HG03103 (cell line): Measurements from ENCODE around the gene TOMM22.

ENCODE experiments used
- ATAC-seq: cut with Tn5 transposase; IDR thresholded peaks from one replicate; pipeline ENCODE4 v1.9.1; 2021; ENCODE audit warnings: low read depth; ENCODE audit not compliant: unreplicated experiment

The TOMM22 gene

GRCh38 chr22:38731703-38732161 is 50.0 kb downstream of the TOMM22 start:
- no peak for ATAC-seq

GRCh38 chr22:38732251-38732815 is 50.6 kb downstream of the TOMM22 start:
- ATAC-seq: no peak

DNA sequence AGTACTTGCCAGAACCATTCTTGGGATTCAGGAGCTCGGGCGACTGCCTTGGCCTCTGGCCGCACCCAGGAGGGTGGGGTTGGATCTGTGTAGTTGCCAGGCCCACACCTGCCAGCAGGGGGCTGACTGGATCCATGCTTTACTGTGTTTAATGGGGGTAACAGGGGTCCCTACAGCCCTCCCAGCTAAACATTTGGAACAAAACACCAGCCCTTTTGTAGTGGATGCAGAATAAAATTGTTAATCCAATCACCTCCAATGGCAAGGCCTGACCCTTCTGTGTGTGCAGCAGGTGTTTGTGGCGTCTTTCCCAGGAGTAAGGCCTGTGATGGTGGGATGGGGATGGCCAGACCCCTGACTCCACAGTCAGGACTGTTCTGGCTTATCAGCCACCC is 51.6 kb downstream of the TOMM22 start:
- ATAC-seq: no peak

DNA sequence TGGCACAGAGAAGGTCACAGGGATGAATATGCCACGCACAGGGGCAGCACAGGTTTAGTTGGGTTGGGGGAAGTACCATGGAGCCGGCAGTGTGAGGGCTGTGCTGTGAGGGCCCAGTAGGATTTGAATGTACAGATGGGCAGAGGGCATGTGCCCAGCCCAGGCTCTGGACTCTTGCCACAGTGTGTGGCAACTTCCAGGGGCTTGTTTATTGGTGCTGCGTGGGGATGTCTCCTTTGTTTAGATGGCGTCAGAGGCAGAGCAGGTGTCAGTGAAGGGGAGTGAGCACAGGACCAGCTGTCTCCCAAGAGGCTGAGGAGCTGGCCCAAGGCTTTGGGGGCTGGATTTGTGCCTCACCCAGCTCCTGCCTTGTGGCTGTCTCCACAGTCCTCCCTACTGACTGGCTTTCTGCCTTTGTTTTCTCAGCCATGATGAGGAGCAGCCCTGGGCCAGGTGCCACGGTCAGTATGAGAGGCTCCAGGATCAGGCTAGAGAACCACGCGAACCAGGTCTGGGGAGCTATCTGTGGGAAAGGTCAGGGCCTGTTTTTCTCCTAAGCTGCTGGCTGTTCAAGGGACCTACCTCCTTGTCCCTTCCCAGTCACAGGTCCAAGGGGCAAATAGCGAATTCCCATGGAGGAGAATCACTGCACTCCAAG is 52.1 kb downstream of the TOMM22 start:
- ATAC-seq: no peak

- ATAC-seq: no peak
Measured at GRCh38 chr22:38734421-38735100, 52.8 kb downstream of the TOMM22 start.
